GM18858 (cell line): ENCODE results near the gene FSIP1.

Experiments
- ATAC-seq: cut with Tn5 transposase; IDR thresholded peaks from one replicate; pipeline ENCODE4 v1.9.1; 2021; ENCODE audit not compliant: unreplicated experiment

Gene FSIP1

DNA sequence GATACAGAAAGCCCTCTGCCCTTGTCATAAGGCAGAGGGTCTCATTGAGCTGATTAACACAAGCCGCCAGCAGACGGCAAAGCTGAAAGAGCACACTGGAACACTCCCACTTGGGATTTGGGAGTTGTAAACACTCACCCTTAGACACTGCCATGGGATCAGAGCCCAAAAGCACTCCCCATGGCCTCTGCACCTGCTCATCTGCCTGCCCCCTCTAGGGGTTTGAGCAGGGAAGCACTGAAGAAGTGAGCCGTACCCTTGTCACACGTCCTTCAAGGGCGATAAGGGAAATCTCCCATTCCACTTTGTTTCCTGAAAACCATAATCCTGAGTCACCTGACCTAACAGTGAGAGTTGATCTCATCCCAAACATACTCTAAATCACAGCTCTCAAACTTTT is 14.7 kb downstream of the FSIP1 start:
- no peak for ATAC-seq

DNA sequence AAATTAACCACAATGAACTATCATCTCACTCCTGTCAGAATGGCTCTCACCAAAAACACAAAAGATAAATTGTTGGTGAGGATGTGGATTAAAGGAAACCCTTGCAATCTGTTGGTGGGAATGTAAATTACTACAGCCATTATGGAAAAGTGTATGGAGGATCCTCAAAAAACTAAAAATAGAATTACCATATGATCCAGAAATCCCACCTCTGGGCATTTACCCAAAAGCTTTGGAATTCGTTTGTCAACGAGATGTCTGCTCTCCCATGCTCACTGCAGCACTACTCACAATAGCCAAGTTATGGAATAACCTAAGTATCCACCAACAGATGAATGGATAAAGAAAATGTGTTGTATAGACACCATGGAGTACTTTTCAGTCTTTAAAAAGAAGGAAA is 21.6 kb downstream of the FSIP1 start:
- no peak for ATAC-seq

GRCh38 chr15:39756806-39757522 is 25.7 kb downstream of the FSIP1 start:
- ATAC-seq, result no peak

- ATAC-seq, result no peak
Observed at GRCh38 chr15:39752991-39753390, 29.6 kb downstream of the FSIP1 start.

- no peak for ATAC-seq
Observed at GRCh38 chr15:39752246-39752645, 30.4 kb downstream of the FSIP1 start.

DNA sequence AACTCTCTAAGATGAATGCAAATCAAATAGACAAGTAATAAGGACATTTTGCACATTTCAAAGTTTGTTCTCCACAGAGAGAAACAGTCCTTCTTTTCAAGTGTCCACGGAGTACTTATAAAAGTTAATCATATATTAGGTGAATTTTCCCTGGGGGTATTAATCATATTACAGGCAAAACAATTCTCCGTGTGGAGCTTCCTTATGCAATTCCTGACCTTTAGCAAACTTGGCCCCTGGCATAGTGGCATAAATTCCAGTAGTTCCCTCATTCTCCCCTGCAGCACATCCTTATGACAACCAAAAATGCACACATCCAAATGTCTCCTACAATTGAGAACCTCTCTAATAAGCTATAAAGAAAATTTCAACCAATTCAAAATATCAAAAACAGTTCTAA is 34.4 kb downstream of the FSIP1 start:
- no peak for ATAC-seq

DNA sequence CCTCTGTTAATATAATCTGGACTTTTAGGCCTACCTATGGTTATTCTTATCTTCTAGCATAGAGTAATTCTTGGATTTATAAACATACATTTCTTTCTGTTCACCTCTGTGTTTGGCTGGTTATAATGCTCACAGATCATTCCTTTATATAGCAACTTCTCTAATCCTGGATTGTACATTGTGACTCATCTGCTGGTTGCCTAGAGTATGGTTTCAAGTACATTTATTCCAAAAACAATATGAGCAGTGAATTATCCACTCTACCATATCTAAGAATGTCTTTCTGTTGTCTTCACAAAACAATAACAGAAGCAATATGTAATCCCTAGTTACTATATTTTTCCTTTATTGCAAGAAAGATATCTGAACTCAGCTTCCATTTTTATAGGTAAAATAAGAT is 35.3 kb downstream of the FSIP1 start:
- ATAC-seq, result no peak

DNA sequence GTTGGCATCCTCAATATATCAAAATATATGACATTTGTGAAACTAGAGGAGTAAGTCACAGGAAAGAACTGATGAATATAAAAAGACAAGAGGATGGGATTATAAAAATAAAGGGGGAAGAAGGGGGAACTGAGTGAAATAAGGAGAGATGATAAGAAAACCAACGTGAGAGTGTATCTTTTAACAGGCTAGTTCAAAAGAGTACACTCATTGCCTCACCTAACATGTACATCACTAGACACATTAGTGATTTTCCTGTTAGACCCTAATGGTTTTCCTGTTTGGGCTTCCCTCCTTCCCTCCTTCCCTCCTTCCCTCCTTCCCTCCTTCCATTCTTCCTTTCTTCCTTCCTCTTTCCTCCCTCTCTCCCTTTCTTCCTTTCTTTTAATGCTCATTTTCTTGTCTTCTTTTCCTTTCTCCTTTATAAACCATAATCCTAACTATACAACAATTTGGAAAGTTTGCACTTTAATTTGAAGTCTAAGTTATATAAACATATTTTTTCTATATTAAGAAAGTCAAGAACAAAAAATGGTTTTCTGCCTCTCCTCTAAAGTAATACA is 35.8 kb downstream of the FSIP1 start:
- no peak for ATAC-seq

GRCh38 chr15:39746176-39746575 is 36.5 kb downstream of the FSIP1 start:
- no peak for ATAC-seq

DNA sequence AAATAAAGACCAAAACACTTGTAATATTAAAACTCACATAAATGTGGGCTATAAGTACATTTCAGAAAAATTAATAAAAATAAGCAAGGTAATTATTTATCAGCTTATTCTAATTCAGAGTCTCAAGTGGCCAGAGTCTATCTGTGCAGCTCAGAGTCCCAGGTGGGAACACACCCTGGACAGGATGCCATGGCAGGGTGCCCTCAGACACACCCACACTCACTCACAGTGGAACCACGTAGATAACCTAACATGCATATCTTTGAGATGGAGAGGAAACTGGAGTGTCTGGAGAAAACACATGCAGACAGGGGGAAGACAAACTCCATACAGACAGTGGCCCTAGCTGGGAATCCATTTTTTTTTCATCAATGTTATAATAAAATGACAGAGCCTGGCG is 37.2 kb downstream of the FSIP1 start:
- ATAC-seq, result no peak

- ATAC-seq, result no peak
Observed at GRCh38 chr15:39744334-39745103, 38.1 kb downstream of the FSIP1 start.

- ATAC-seq, result no peak
Observed at GRCh38 chr15:39743611-39744010, 39.0 kb downstream of the FSIP1 start.

DNA sequence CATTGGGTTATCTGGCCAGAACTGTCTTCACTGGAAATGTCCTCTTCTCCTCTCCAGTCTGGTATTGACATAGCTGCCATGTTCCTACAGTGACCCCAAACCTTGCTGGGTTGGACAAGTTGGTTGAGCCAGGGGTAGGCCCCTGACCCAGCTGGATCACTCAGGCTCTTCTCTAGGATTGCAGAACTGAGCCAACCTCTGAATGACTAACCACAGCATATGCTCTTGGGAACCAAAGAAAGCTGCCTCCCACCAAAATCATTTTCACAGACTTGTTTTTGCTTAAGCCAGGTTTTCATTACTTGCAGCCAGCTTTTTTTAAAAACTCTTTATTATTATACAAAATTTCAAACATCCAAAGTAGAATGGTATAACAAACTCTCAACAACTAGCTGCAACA is 41.4 kb downstream of the FSIP1 start:
- no peak for ATAC-seq

GRCh38 chr15:39738998-39739397 is 43.6 kb downstream of the FSIP1 start:
- ATAC-seq, result no peak

GRCh38 chr15:39737196-39737550 is 45.5 kb downstream of the FSIP1 start:
- ATAC-seq, result no peak

DNA sequence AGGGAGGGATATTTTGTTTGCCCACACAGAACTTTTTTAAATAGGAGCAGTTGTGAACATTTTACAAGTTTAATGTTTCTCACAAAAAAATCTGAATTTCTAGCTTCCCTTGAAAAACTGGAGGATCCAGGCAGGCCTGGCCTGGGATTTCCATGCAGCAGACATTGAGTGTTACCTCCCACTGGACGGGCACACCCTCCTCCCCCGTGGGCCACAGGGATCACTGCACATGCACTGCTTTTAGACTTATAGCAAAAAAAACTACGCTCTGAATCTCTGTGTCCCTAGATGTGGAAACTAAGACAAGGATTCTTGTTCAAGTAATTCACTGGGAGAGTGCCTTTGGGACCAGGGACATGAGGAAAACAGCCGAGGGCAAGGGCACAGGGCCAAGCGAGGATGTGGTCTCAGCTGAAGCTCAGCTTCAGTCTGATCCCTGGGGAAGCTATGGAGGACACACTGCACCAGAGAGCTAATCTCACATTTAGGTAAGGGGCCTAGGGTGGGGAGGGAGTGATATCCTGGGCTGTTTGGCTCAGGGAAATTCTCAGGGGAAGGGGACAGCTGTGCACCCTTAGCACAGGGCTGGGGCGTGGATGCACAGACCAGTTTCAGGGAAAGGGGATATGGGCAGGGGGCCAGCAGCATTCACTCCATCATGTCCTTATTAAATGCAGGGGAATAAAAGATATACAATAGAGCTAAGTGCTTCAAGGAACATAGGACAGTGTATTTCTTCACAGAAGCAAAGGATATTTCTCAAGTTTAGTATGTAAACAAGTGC is 46.0 kb downstream of the FSIP1 start:
- ATAC-seq, result no peak

GRCh38 chr15:39735120-39735717 is 47.4 kb downstream of the FSIP1 start:
- no peak for ATAC-seq

- ATAC-seq, result no peak
Observed at GRCh38 chr15:39731266-39731665, 51.4 kb downstream of the FSIP1 start.

- no peak for ATAC-seq
Observed at GRCh38 chr15:39730552-39730951, 52.1 kb downstream of the FSIP1 start.

DNA sequence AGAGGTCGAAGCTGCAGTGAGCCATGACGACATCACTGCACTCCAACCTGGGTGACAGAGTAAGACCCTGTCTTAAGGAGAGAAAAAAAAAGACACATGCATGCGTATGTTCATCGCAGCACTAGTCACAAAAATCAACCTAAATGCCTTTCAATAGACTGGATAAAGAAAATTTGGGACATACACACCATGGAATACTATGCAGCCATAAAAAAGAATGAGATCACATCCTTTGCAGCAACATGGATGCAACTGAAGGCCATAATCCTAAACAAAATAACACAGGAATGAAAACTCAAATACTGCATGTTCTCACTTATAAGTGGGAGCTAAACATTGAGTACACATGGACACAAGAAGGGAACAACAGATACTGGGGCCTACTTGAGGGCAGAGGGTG is 53.1 kb downstream of the FSIP1 start:
- ATAC-seq, result no peak

- ATAC-seq, result no peak
Observed at GRCh38 chr15:39728845-39729244, 53.8 kb downstream of the FSIP1 start.
